Measurements from ENCODE around the gene WARS2.

Gene WARS2

GRCh38 chr1:118984086-118984721, 156.2 kb downstream of the WARS2 start:
- no peak for TF ChIP-seq EGR1 (IDR thresholded peaks at IDR 0.05)
- TF ChIP-seq MAX (IDR thresholded peaks at IDR 0.05): no peak
- TF ChIP-seq TCF12 (IDR thresholded peaks at IDR 0.05; ENCODE audit: low read depth): no peak
- no peak for TF ChIP-seq FOXM1 (IDR thresholded peaks at IDR 0.05; ENCODE audit: borderline replicate concordance, low read depth)
- TF ChIP-seq RAD21 (IDR thresholded peaks at IDR 0.05; ENCODE audit: low read depth): no peak
- no peak for TF ChIP-seq TAF1 (IDR thresholded peaks at IDR 0.05; ENCODE audit: low read depth)
- no peak for TF ChIP-seq EP300 (IDR thresholded peaks at IDR 0.05; ENCODE audit: borderline replicate concordance)
- no peak for TF ChIP-seq TEAD4 (IDR thresholded peaks at IDR 0.05)
- TF ChIP-seq YY1 (IDR thresholded peaks at IDR 0.05; ENCODE audit: low read depth): no peak
- no peak for TF ChIP-seq REST (IDR thresholded peaks at IDR 0.05; ENCODE audit: low read depth)

GRCh38 chr1:118983558-118984041, 156.9 kb downstream of the WARS2 start:
- TF ChIP-seq USF1 (IDR thresholded peaks at IDR 0.05): no peak
- TF ChIP-seq ZBTB7A (IDR thresholded peaks at IDR 0.05; ENCODE audit: low read depth): no peak
- TF ChIP-seq YY1 (IDR thresholded peaks at IDR 0.05; ENCODE audit: low read depth): no peak
- no peak for TF ChIP-seq FOXM1 (IDR thresholded peaks at IDR 0.05; ENCODE audit: borderline replicate concordance, low read depth)
- no peak for TF ChIP-seq TEAD4 (IDR thresholded peaks at IDR 0.05)
- no peak for TF ChIP-seq TCF12 (IDR thresholded peaks at IDR 0.05; ENCODE audit: low read depth)

- TF ChIP-seq TEAD4 (IDR thresholded peaks at IDR 0.05): no peak
- no peak for TF ChIP-seq NFIC (IDR thresholded peaks at IDR 0.05)
- TF ChIP-seq REST (IDR thresholded peaks at IDR 0.05; ENCODE audit: low read depth): no peak
- no peak for TF ChIP-seq YY1 (IDR thresholded peaks at IDR 0.05; ENCODE audit: low read depth)
- TF ChIP-seq TAF1 (IDR thresholded peaks at IDR 0.05; ENCODE audit: low read depth): no peak
- TF ChIP-seq CREB1 (IDR thresholded peaks at IDR 0.05; ENCODE audit: low read depth): no peak
- no peak for TF ChIP-seq USF1 (IDR thresholded peaks at IDR 0.05)
- TF ChIP-seq ZBTB7A (IDR thresholded peaks at IDR 0.05; ENCODE audit: low read depth): no peak
- no peak for TF ChIP-seq RAD21 (IDR thresholded peaks at IDR 0.05; ENCODE audit: low read depth)
- no peak for TF ChIP-seq FOXM1 (IDR thresholded peaks at IDR 0.05; ENCODE audit: borderline replicate concordance, low read depth)
- TF ChIP-seq TCF12 (IDR thresholded peaks at IDR 0.05; ENCODE audit: low read depth): no peak
- TF ChIP-seq CEBPB (IDR thresholded peaks at IDR 0.05): no peak
- no peak for TF ChIP-seq EGR1 (IDR thresholded peaks at IDR 0.05)
- TF ChIP-seq EP300 (IDR thresholded peaks at IDR 0.05; ENCODE audit: borderline replicate concordance): no peak
- TF ChIP-seq MAX (IDR thresholded peaks at IDR 0.05): no peak
Observed at GRCh38 chr1:118982821-118983557, 157.5 kb downstream of the WARS2 start.

GRCh38 chr1:118982266-118982665, 158.2 kb downstream of the WARS2 start:
- TF ChIP-seq TCF12 (IDR thresholded peaks at IDR 0.05; ENCODE audit: low read depth) (no peak), TEAD4 (IDR thresholded peaks at IDR 0.05) (no peak), MAX (IDR thresholded peaks at IDR 0.05) (no peak), EGR1 (IDR thresholded peaks at IDR 0.05) (no peak), TAF1 (IDR thresholded peaks at IDR 0.05; ENCODE audit: low read depth) (no peak)

GRCh38 chr1:118981436-118981835, 159.0 kb downstream of the WARS2 start:
- TF ChIP-seq CEBPB (IDR thresholded peaks at IDR 0.05) (no peak), RAD21 (IDR thresholded peaks at IDR 0.05; ENCODE audit: low read depth) (no peak), FOXM1 (IDR thresholded peaks at IDR 0.05; ENCODE audit: borderline replicate concordance, low read depth) (no peak), NFIC (IDR thresholded peaks at IDR 0.05) (no peak), TCF12 (IDR thresholded peaks at IDR 0.05; ENCODE audit: low read depth) (no peak), REST (IDR thresholded peaks at IDR 0.05; ENCODE audit: low read depth) (no peak), EGR1 (IDR thresholded peaks at IDR 0.05) (no peak), TAF1 (IDR thresholded peaks at IDR 0.05; ENCODE audit: low read depth) (no peak), USF1 (IDR thresholded peaks at IDR 0.05) (no peak), EP300 (IDR thresholded peaks at IDR 0.05; ENCODE audit: borderline replicate concordance) (no peak), TEAD4 (IDR thresholded peaks at IDR 0.05) (no peak), MAX (IDR thresholded peaks at IDR 0.05) (no peak), YY1 (IDR thresholded peaks at IDR 0.05; ENCODE audit: low read depth) (no peak)
